ENCODE measurements around the gene GOPC.

The GOPC gene

GRCh38 chr6:117602899-117603588 lies 733 bp upstream of the GOPC start:
- H3K4me3 ChIP-seq (replicated peaks; ENCODE audit: low read depth, low read length): peak overlapping the region; percentile 82
- DNase-seq (ENCODE audit: extremely low read depth, insufficient read length): no peak

GRCh38 chr6:117601811-117602150 lies 530 bp downstream of the GOPC start:
- TF ChIP-seq CTCF (IDR thresholded peaks at IDR 0.05; ENCODE audit: insufficient read depth, low read length, poor library complexity, severe bottlenecking): no peak
- H3K27me3 ChIP-seq (replicated peaks; ENCODE audit: control insufficient read depth, insufficient read depth, low read length): no peaks in the 10 kb centered on the region
- DNase-seq (ENCODE audit: extremely low read depth, insufficient read length): no peak

More at GRCh38 chr6:117602899-117603588, 733 bp upstream of the GOPC start:
- H3K36me3 ChIP-seq (ENCODE audit: control insufficient read depth, insufficient read depth, low read length): no peaks in the 10 kb centered on the region
- no peaks in the 10 kb centered on the region for H3K27me3 ChIP-seq (replicated peaks; ENCODE audit: control insufficient read depth, insufficient read depth, low read length)
- TF ChIP-seq CTCF (IDR thresholded peaks at IDR 0.05; ENCODE audit: insufficient read depth, low read length, poor library complexity, severe bottlenecking): no peak

GRCh38 chr6:117600008-117600743 lies 2.1 kb downstream of the GOPC start:
- no peak for TF ChIP-seq CTCF (IDR thresholded peaks at IDR 0.05; ENCODE audit: insufficient read depth, low read length, poor library complexity, severe bottlenecking)
- peaks cover 1% of the 10 kb centered on the region; the same call in 1 of the 2 replicates for H3K36me3 ChIP-seq (ENCODE audit: control insufficient read depth, insufficient read depth, low read length)
- no peak for DNase-seq (ENCODE audit: extremely low read depth, insufficient read length)
- H3K27me3 ChIP-seq (replicated peaks; ENCODE audit: control insufficient read depth, insufficient read depth, low read length): no peaks in the 10 kb centered on the region
- 0 out of 2 replicates have a peak overlapping the region, but pooled peaks have one; percentile 16 for H3K4me3 ChIP-seq (replicated peaks; ENCODE audit: low read depth, low read length)

More at GRCh38 chr6:117601811-117602150, 530 bp downstream of the GOPC start:
- Histone ChIP-seq H3K36me3 (ENCODE audit: control insufficient read depth, insufficient read depth, low read length) (peaks cover 1% of the 10 kb centered on the region; the same call in 1 of the 2 replicates), H3K4me3 (replicated peaks; ENCODE audit: low read depth, low read length) (peak overlapping the region; percentile 82)

- DNase-seq (ENCODE audit: extremely low read depth, insufficient read length): no peak
- Histone ChIP-seq H3K36me3 (ENCODE audit: control insufficient read depth, insufficient read depth, low read length) (peaks cover 1% of the 10 kb centered on the region; the same call in 1 of the 2 replicates), H3K4me3 (replicated peaks; ENCODE audit: low read depth, low read length) (no peak overlapping the region), H3K27me3 (replicated peaks; ENCODE audit: control insufficient read depth, insufficient read depth, low read length) (no peaks in the 10 kb centered on the region)
- no peak for TF ChIP-seq CTCF (IDR thresholded peaks at IDR 0.05; ENCODE audit: insufficient read depth, low read length, poor library complexity, severe bottlenecking)
Measured at GRCh38 chr6:117597755-117598154, 4.6 kb downstream of the GOPC start.

- TF ChIP-seq CTCF (IDR thresholded peaks at IDR 0.05; ENCODE audit: insufficient read depth, low read length, poor library complexity, severe bottlenecking): no peak
- H3K36me3 ChIP-seq (ENCODE audit: control insufficient read depth, insufficient read depth, low read length): peaks cover 1% of the 10 kb centered on the region
Measured at GRCh38 chr6:117595099-117595923, 7.0 kb downstream of the GOPC start.

More at GRCh38 chr6:117595099-117595923, 7.0 kb downstream of the GOPC start:
- Histone ChIP-seq H3K27me3 (replicated peaks; ENCODE audit: control insufficient read depth, insufficient read depth, low read length) (no peaks in the 10 kb centered on the region), H3K4me3 (replicated peaks; ENCODE audit: low read depth, low read length) (no peak overlapping the region)
- DNase-seq (ENCODE audit: extremely low read depth, insufficient read length): no peak

Data from GM06990 (cell line).